NCI-H1694 (cell line): ENCODE results near the gene MT1G.
"Not testable (repeated sequence)": the region's sequence is repeated elsewhere in the genome, so short reads cannot be mapped to it uniquely, and the experiment has no call there.

Source experiments
- DNase-seq: peaks from one replicate; lab custom pipeline; 2025; lab: John Stamatoyannopoulos, UW

MT1G gene

GRCh38 chr16:56667581-56668571, at the start of gene MT1G:
Gene MT1G (minus strand): TSS chr16:56668065. CDS start chr16:56667993, 72 bp downstream.
- no peak for DNase-seq

GRCh38 chr16:56717532-56717931, 49.7 kb upstream of the MT1G start:
- not testable (repeated sequence) for DNase-seq

- peak; percentile 44 for DNase-seq
Observed at GRCh38 chr16:56716761-56717160, 48.9 kb upstream of the MT1G start.

- no peak for DNase-seq
Observed at GRCh38 chr16:56715126-56715525, 47.3 kb upstream of the MT1G start.

GRCh38 chr16:56713794-56714193, 45.9 kb upstream of the MT1G start:
- no peak for DNase-seq

GRCh38 chr16:56711862-56712261, 44.0 kb upstream of the MT1G start:
- DNase-seq = no peak

- DNase-seq = no peak
Observed at GRCh38 chr16:56710181-56710737, 42.4 kb upstream of the MT1G start.

- DNase-seq = no peak
Observed at GRCh38 chr16:56709443-56710040, 41.7 kb upstream of the MT1G start.

- no peak for DNase-seq
Observed at GRCh38 chr16:56708525-56709442, 40.9 kb upstream of the MT1G start.

GRCh38 chr16:56702836-56703235, 35.0 kb upstream of the MT1G start:
- no peak for DNase-seq

- DNase-seq = no peak
Observed at GRCh38 chr16:56701534-56701933, 33.7 kb upstream of the MT1G start.

GRCh38 chr16:56700631-56701030, 32.8 kb upstream of the MT1G start:
- DNase-seq = no peak

GRCh38 chr16:56700195-56700594, 32.3 kb upstream of the MT1G start:
- DNase-seq = no peak

GRCh38 chr16:56697456-56698155, 29.7 kb upstream of the MT1G start:
- DNase-seq = no peak

GRCh38 chr16:56695246-56695645, 27.4 kb upstream of the MT1G start:
- no peak for DNase-seq

GRCh38 chr16:56691885-56692284, 24.0 kb upstream of the MT1G start:
- DNase-seq = no peak

- DNase-seq = no peak
Observed at GRCh38 chr16:56690420-56691122, 22.7 kb upstream of the MT1G start.

- DNase-seq = no peak
Observed at GRCh38 chr16:56689171-56689570, 21.3 kb upstream of the MT1G start.

GRCh38 chr16:56688762-56689161, 20.9 kb upstream of the MT1G start:
- no peak for DNase-seq

GRCh38 chr16:56686758-56687157, 18.9 kb upstream of the MT1G start:
- no peak for DNase-seq
